IPS-20b (cell line): ENCODE measurements around the gene CDON.

Experiments
- H3K27ac ChIP-seq: one replicate; pipeline ENCODE4 v1.5.1; 2013; ENCODE audit warnings: low read length
- H3K27me3 ChIP-seq: 2 replicates; pipeline ENCODE4 v1.6.1; 2013; ENCODE audit warnings: mild to moderate bottlenecking, low read length, inconsistent platforms; ENCODE audit not compliant: insufficient read depth
- H3K36me3 ChIP-seq: 2 replicates; pipeline ENCODE4 v1.6.1; 2013; ENCODE audit warnings: low read depth, mild to moderate bottlenecking, inconsistent platforms, low read length, moderate library complexity; ENCODE audit not compliant: insufficient read depth
- H3K4me1 ChIP-seq: 2 replicates; pipeline ENCODE4 v1.6.1; 2013; ENCODE audit warnings: mild to moderate bottlenecking, control low read depth, inconsistent platforms, low read length, moderate library complexity; ENCODE audit not compliant: insufficient read depth
- H3K4me3 ChIP-seq: 2 replicates; pipeline ENCODE4 v1.5.1; 2013; ENCODE audit warnings: mild to moderate bottlenecking, low read length, inconsistent platforms
- H3K9ac ChIP-seq: 2 replicates; pipeline ENCODE4 v1.6.1; 2013; ENCODE audit warnings: low read depth, mild to moderate bottlenecking, inconsistent platforms, low read length, moderate library complexity
- H3K9me3 ChIP-seq: 2 replicates; pipeline ENCODE4 v1.6.1; 2013; ENCODE audit warnings: mild to moderate bottlenecking, low read depth, low read length, inconsistent platforms; ENCODE audit not compliant: insufficient read depth

CDON gene

DNA sequence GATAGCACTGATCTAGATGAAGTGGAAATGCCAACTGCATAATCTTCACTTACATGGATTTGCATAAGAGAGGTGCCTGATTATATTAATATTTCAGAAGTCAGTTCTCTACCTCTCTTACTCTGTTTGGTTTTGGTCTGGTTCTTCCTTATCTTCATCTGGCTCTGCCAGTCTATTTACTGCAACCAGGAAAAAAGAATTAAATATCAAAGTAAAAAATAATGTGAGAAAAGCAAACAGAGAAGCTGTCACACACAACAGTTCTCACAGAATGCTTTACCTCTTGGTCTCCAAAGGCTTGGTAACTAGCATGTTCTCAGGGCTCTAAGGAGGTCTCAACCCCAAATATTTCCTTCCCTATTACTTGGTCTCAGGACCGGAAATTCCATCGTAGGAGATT, 110.1 kb downstream of the CDON start:
- Histone ChIP-seq H3K27me3 (no peaks in the 10 kb centered on the region), H3K36me3 (peaks cover 12% of the 10 kb centered on the region; the same call in 1 of the 2 replicates), H3K9ac (no peak overlapping the region), H3K9me3 (no peaks in the 10 kb centered on the region), H3K4me3 (no peak overlapping the region), H3K27ac (no peak overlapping the region), H3K4me1 (no peaks in the 10 kb centered on the region)

DNA sequence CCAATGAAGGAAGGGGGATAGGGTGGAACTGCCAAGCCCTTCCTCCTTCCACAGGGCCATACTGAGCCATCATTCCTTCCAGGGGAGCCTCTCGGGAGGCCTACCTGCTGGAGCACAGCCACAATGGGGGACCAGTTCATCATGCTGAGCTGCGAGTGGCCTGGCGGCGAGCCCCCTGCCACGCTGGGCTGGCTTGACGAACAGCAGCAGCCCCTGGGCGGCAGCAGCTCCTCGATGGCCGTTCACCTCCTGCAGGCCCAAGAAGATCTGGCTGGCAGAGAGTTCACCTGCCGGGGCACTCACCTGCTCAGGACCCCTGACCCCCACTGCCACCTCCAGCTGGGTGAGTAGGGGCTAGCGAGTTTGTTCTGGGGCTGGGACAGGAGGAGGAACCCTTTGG, 110.9 kb downstream of the CDON start:
- no peak overlapping the region for H3K4me3 ChIP-seq
- H3K9ac ChIP-seq, result no peak overlapping the region
- peaks cover 12% of the 10 kb centered on the region; the same call in 1 of the 2 replicates for H3K36me3 ChIP-seq
- no peak overlapping the region for H3K27ac ChIP-seq
- H3K27me3 ChIP-seq, result no peaks in the 10 kb centered on the region
- H3K4me1 ChIP-seq, result no peaks in the 10 kb centered on the region
- no peaks in the 10 kb centered on the region for H3K9me3 ChIP-seq

DNA sequence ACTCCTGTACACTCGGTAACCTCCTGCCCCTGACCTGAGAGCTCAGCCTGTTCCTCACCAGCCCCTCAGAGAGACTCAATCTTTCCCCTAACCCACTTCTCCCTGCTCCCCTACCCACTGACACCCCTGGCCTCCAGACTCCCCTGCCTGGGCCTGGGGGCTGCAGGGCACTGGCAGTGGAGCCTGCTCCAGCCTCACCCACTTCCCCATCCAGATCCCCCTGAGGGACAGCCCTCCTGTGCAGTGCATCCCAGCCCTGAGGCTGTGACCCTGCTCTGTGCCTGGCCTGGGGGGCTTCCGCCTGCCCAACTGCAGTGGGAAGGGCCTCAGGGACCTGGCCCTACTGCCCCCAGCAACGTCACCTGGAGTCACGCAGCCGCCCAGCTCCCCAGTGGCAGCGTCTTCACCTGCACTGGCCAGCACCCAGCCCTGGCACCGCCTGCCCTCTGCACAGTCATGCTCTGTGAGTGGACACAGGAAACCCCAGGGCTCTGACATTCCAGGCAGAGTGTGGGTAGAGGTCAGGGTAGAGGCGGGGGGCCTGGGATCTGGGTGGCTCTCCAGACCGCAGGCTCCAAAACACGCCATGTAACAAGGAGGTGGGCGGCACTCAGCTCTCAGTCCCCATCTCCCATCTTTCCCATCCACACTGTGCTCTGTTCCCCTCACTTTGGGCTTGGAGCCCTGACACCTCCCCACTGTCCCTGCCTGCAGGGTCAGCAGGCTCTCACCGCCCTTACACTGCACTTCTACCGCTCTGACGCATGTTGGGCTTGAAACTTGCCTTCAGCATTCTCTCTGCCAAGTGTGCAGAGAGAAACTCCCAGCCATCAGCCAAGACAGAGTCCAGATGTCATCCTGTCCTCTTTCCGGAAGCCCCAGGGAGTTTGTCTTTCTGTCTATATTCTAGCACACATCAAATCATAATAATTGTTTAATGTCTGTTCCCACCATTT, 111.7 kb downstream of the CDON start:
- H3K4me1 ChIP-seq, result no peaks in the 10 kb centered on the region
- H3K4me3 ChIP-seq, result no peak overlapping the region
- no peaks in the 10 kb centered on the region for H3K27me3 ChIP-seq
- H3K36me3 ChIP-seq, result peaks cover 6% of the 10 kb centered on the region; the same call in 1 of the 2 replicates
- H3K27ac ChIP-seq, result no peak overlapping the region
- H3K9ac ChIP-seq, result no peak overlapping the region
- H3K9me3 ChIP-seq, result no peaks in the 10 kb centered on the region

DNA sequence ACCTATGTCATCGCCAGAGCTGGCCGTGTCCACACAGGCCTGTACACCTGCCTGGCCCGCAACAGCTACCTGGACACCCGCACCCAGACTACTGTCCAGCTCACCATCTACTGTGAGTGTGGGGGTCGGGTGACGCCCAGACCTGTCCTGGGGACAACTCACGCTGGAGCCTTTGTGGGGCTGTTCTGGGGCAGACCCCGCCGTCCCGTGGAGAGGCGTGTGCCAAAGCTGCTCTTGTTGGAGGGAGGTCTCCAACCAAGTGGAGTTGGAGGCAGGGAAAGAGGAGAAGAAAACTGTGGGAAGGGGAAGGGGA, 112.5 kb downstream of the CDON start:
- H3K36me3 ChIP-seq, result no peaks in the 10 kb centered on the region
- H3K4me1 ChIP-seq, result no peaks in the 10 kb centered on the region
- no peaks in the 10 kb centered on the region for H3K9me3 ChIP-seq
- no peak overlapping the region for H3K9ac ChIP-seq
- H3K4me3 ChIP-seq, result no peak overlapping the region
- H3K27ac ChIP-seq, result no peak overlapping the region
- H3K27me3 ChIP-seq, result no peaks in the 10 kb centered on the region

DNA sequence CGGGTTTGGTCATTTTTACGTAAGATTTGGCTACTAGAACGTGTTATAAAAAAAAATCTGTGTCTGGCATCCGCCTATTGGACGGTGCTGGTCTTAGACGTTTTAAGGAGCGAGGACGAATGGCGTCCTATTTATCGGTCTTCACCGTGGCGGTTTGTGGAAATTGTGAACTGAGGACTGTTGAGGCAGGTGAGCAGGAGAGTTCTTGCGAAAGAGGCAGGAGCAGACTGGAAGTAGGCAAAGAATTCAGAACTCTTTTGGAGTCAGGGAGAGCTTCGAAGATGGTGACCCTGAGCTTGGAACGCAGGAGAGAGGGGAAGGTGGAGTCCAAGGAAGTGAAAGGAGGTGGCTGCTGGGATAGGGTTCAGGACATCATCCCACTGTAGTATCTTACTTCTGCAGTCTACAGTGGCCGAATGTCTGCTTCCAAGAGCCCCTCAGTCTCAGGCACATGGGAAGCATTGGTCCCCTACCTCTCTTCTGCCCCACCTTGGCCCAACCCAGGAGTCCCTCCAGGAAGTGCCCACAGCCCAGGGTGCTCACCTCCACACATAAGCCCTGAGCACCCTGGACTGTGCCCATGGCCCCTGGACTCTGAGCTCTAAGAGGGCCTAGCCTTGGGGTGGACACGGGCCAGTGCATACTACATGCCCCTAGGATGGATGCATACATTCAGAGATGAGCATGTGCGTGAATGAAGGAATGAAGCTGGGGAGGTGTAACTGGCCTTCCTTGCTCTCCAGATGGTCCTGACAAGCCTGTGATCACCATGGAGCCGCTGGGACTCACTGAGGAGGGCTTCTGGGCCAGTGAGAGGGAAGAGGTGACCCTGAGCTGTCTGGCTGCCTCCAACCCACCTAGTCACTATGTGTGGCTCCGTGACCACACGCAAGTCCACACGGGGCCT, 113.1 kb downstream of the CDON start:
- H3K27me3 ChIP-seq, result no peaks in the 10 kb centered on the region
- H3K27ac ChIP-seq, result no peak overlapping the region
- no peaks in the 10 kb centered on the region for H3K9me3 ChIP-seq
- no peaks in the 10 kb centered on the region for H3K4me1 ChIP-seq
- no peak overlapping the region for H3K9ac ChIP-seq
- no peak overlapping the region for H3K4me3 ChIP-seq
- H3K36me3 ChIP-seq, result no peaks in the 10 kb centered on the region

DNA sequence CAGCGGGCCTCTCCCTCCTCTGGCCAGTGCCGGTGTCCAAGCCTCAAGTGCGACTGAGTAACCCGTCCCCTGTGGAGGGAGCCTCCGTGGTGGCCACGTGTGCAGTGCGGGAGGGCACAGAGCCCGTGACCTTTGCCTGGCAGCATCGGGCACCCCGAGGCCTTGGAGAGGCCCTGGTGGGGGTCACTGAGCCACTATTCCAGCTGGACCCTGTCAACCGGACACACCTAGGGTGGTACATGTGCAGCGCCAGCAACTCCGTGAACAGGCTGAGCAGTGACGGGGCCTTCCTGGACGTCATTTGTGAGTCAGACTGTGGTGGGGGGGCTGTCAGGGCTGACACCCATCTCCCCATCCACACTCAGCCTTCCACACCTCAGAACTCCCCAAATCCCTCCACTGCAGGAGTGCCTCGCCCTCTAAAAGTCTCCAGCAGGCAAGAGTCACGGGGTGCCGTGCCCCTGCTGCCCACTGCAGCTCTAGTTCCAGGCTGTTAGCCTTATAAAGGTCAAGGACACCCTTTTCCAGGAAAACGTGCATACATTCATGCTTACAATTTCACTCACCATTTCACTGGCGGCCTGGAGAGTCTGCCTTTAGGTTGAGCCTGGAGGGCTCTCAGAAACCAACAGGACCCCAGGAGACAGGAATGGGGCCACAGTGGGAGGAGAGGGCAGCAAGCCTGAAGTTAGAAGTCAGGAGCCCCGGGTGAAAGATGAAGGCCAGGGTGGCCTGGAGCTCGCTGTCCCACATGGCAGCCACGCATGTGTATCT, 114.2 kb downstream of the CDON start:
- no peaks in the 10 kb centered on the region for H3K27me3 ChIP-seq
- H3K4me3 ChIP-seq, result no peak overlapping the region
- no peaks in the 10 kb centered on the region for H3K9me3 ChIP-seq
- no peak overlapping the region for H3K9ac ChIP-seq
- no peaks in the 10 kb centered on the region for H3K4me1 ChIP-seq
- H3K27ac ChIP-seq, result no peak overlapping the region
- no peaks in the 10 kb centered on the region for H3K36me3 ChIP-seq

DNA sequence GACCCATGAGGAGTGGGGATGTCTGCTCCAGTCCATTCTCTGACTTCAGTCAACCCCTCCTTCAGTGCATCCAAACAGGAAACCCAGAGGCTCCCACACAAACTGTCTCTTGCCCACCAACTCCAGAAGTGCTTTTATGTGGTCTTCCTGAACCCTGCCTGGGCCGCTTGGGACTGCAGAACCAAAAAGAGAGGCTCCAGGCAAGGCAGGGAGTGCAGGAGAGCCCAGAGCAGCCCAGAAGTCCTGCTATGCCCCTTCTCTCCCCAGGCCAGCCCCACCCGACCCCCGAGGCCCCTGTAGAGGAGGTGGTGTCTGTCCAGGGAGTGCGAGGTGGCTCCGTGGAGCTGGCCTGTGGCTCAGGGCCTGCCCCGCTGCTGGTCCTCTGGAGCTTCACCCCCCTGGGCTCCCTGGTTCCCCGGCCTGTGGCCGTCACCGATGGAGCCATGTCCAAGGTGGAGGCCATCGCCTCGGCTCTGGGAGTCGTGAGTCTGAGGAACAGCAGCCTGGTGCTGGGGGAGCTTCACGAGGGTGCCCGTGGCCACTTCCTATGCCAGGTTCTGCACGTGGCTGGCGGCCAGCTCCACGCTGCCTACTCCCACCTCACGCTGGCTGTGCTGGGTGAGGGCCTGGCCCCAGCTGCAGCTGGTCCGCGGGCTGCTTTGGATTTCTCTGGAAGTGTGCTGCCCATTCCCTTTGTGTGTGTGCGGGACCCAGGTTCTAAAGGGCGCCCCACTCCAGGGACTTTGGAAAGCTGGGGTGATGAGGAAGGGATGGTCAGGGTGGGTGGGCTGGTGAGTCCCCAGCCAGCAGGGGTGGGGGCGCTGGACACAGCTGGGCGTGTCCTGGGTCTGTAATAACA, 115.0 kb downstream of the CDON start:
- H3K4me1 ChIP-seq, result no peaks in the 10 kb centered on the region
- H3K27me3 ChIP-seq, result no peaks in the 10 kb centered on the region
- no peak overlapping the region for H3K9ac ChIP-seq
- H3K9me3 ChIP-seq, result no peaks in the 10 kb centered on the region
- H3K27ac ChIP-seq, result no peak overlapping the region
- H3K4me3 ChIP-seq, result no peak overlapping the region
- no peaks in the 10 kb centered on the region for H3K36me3 ChIP-seq

DNA sequence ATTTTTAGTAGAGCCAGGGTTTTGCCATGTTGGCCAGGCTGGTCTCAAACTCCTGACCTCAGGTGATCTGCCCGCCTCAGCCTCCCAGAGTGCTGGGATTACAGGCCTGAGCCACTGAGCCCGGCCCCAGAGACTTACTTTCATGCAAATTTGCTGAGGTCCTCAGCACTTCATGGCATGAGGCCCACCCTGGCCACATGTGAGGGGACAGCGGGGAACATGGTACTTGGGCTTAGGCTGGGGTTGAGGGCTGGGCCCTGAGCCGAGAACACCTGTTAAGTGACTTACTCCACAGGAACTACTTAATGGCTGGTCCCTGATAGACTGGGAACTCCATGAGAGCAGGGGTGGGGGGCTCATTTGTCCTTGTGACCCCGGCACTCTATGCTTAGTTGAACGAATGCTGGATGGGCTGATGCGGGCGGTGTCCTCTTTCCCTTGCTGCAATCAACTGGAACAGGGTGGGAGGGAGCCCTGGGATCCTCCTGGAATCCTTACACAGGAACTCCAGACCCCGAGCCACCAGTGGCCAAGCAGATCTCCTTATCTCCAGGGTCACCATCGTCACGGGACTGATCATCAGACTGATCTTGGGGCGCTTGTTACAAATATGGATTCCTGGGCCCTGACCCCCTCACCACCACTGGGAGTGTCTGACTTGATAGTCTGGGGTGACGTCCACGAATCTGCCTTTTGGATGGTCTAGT, 115.8 kb downstream of the CDON start:
- no peaks in the 10 kb centered on the region for H3K27me3 ChIP-seq
- no peak overlapping the region for H3K4me3 ChIP-seq
- H3K9ac ChIP-seq, result no peak overlapping the region
- H3K9me3 ChIP-seq, result no peaks in the 10 kb centered on the region
- H3K4me1 ChIP-seq, result no peaks in the 10 kb centered on the region; the same call in 1 of the 2 replicates
- H3K36me3 ChIP-seq, result no peaks in the 10 kb centered on the region
- no peak overlapping the region for H3K27ac ChIP-seq

DNA sequence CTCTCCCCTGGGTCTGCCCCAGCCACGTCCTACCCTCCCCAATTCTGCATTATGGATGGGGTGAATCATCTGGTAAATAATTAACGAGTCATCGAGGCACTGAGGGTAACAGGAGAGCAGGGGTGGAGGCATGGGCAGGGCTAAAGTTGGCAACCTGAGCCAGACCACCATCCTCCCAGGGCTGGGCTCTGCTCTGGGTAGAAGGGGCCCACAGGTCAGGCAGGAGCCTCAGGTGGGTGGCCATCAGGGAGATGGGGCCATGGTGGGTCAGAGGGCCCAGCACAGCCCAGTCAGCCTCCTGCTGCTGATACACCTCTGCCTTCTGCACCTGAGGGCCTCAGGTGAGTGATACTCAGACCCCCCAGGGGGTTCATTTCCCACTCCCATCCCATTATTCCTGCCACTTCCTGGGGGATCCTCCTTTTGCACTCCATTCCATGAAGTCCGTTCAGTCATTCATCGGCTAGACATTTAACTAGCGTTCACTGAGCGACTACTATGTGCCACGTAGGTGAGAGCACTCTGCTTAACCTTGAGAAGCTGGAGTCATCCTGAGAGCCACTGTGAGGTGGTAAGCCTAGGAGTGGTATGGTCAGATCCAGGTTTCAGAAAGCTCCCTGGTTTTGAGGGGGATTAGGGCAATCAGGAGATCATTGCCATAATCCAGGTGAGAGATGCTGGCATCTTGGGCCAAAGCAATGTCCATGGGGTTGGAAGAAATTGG, 116.7 kb downstream of the CDON start, which contains the start of gene VSIG10L2:
TSS of gene VSIG10L2 (plus strand) at position 248 of the 724 bp plus-strand sequence. CDS start at position 260, 12 bp downstream.
- no peak within 1 kb of the TSS for H3K9ac ChIP-seq
- H3K9me3 ChIP-seq, result no peaks in the 10 kb centered on the region
- no peaks in the 10 kb centered on the region for H3K36me3 ChIP-seq
- H3K4me1 ChIP-seq, result peaks cover 6% of the 10 kb centered on the region; the same call in 1 of the 2 replicates
- no peak within 1 kb of the TSS for H3K4me3 ChIP-seq
- no peak within 1 kb of the TSS for H3K27ac ChIP-seq
- H3K27me3 ChIP-seq, result no peaks in the 10 kb centered on the region
